ENCODE measurements around the gene MFNG. TPM values are rescaled to one million over a fixed set of nuclear protein-coding genes. Genes with fewer than 3 reads are reported as not detected.

Gene MFNG
- total RNA-seq, 1 experiment from 2014 or later: 7.1 TPM

GRCh38 chr22:37428649-37429586 lies 57.3 kb downstream of the MFNG start:
- POLR2A ChIA-PET: no interaction called here
- no TSS peak for BruUV-seq (replicated peaks)
- DNase-seq (ENCODE audit: low read depth, low spot score) (peak; percentile 27), ATAC-seq (peak; percentile 67)
- H3K36me3 ChIP-seq (ENCODE audit: control insufficient read depth, insufficient read depth, low read length): no peaks in the 10 kb centered on the region
- no peak overlapping the region for H3K27ac ChIP-seq (ENCODE audit: low read length)
- H3K9me3 ChIP-seq (ENCODE audit: control insufficient read depth, insufficient read depth, low read depth, low read length): no peaks in the 10 kb centered on the region; the same call in 1 of the 2 replicates
- no peak for TF ChIP-seq SIN3A (IDR thresholded peaks at IDR 0.05; ENCODE audit: borderline replicate concordance, insufficient read depth, low read depth, low read length)
- TF ChIP-seq, protein P1, sequence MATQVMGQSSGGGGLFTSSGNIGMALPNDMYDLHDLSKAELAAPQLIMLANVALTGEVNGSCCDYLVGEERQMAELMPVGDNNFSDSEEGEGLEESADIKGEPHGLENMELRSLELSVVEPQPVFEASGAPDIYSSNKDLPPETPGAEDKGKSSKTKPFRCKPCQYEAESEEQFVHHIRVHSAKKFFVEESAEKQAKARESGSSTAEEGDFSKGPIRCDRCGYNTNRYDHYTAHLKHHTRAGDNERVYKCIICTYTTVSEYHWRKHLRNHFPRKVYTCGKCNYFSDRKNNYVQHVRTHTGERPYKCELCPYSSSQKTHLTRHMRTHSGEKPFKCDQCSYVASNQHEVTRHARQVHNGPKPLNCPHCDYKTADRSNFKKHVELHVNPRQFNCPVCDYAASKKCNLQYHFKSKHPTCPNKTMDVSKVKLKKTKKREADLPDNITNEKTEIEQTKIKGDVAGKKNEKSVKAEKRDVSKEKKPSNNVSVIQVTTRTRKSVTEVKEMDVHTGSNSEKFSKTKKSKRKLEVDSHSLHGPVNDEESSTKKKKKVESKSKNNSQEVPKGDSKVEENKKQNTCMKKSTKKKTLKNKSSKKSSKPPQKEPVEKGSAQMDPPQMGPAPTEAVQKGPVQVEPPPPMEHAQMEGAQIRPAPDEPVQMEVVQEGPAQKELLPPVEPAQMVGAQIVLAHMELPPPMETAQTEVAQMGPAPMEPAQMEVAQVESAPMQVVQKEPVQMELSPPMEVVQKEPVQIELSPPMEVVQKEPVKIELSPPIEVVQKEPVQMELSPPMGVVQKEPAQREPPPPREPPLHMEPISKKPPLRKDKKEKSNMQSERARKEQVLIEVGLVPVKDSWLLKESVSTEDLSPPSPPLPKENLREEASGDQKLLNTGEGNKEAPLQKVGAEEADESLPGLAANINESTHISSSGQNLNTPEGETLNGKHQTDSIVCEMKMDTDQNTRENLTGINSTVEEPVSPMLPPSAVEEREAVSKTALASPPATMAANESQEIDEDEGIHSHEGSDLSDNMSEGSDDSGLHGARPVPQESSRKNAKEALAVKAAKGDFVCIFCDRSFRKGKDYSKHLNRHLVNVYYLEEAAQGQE (IDR thresholded peaks at IDR 0.05; ENCODE audit: insufficient read depth in 1 of 2, low read depth in 2 of 2, low read length in 1 of 2): no peak
- no peak for TF ChIP-seq POLR2AphosphoS5 (IDR thresholded peaks at IDR 0.05; ENCODE audit: low read depth, low read length)
- peak; percentile 88 for TF ChIP-seq CTCF (IDR thresholded peaks at IDR 0.05)
- TF ChIP-seq TCF7L2 (IDR thresholded peaks at IDR 0.05; ENCODE audit: low read depth, low read length): no peak
- no peak overlapping the region for H3K4me3 ChIP-seq (ENCODE audit: low read depth in 2 of 2, low read length in 2 of 2)
- no peaks in the 10 kb centered on the region for H3K27me3 ChIP-seq (ENCODE audit: control insufficient read depth, insufficient read depth, low read length)
- intact Hi-C loops (cut with micrococcal nuclease; ENCODE audit: unreplicated experiment): loop anchor here (5.0 kb wide), 1 partner anchor 112 kb away; no protein-coding TSS in a partner anchor
- H3K4me1 ChIP-seq (ENCODE audit: control insufficient read depth, insufficient read depth, low read length): peaks cover 8% of the 10 kb centered on the region
- CTCF ChIA-PET: interaction anchor here (0.9 to 1.9 kb wide), 3 partner anchors 12 to 112 kb away, joined by 5 to 10 read pairs (median 5); no protein-coding TSS in a partner anchor
- in situ Hi-C loops (cut with HindIII; ENCODE audit: low pct_unique_long_range_greater_than_20kb, low sequenced_read_pairs): no loop called here

DNA sequence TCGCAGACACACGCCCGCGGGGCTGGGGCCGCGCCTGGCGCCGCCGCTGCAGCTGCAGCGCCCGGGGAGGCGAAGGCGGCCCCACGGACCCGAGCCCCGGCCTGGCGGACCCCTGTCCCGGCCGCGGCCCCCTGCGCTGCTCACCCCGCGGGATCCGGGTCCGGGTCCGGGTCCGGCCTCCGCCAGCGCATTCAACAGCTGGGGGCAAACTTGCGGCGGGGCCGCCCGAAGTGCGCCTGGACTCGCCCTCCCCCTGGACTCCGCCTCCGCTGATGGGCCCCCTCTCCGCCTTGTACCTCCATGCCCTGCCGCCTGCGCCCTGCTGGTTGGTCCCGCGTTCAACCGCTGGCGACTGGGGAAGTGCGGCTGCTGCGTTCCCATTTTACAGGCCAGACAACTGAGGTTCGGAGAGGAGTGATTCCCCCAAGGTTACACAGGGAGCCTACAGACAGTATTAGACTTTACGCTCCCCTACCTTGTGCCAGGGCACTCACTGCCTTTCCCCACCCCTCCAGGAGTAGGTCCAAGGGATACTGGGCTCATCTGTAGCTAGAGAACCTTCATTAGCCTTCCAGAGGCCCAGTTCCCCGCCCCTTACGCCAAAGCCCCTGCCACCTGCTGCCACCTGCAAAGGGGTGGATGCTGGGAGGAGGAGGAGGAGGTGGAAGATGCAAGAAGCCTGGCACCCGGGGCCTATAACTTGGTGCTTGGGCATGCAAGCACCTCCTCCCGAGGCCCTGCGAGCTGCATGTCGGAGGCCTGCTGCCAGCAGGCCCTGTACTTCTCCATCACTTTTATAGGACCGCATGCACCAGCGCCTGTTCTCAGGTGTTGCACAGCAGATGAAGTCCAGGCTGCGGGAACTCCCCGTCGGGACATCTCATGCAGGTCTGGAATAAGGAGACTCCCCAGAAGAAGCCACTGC lies 58.2 kb downstream of the MFNG start:
- Histone ChIP-seq H3K4me3 (ENCODE audit: low read depth in 2 of 2, low read length in 2 of 2) (peak overlapping the region; percentile 54), H3K4me1 (ENCODE audit: control insufficient read depth, insufficient read depth, low read length) (peaks cover 8% of the 10 kb centered on the region), H3K9me3 (ENCODE audit: control insufficient read depth, insufficient read depth, low read depth, low read length) (no peaks in the 10 kb centered on the region; the same call in 1 of the 2 replicates), H3K27ac (ENCODE audit: low read length) (no peak overlapping the region), H3K27me3 (ENCODE audit: control insufficient read depth, insufficient read depth, low read length) (no peaks in the 10 kb centered on the region), H3K36me3 (ENCODE audit: control insufficient read depth, insufficient read depth, low read length) (no peaks in the 10 kb centered on the region)
- CTCF ChIA-PET: interaction anchor here (0.9 to 1.9 kb wide), 2 partner anchors 13 to 111 kb away, joined by 5 to 10 read pairs; no protein-coding TSS in a partner anchor
- POLR2A ChIA-PET: no interaction called here
- ATAC-seq (no peak), DNase-seq (ENCODE audit: low read depth, low spot score) (no peak)
- TF ChIP-seq POLR2AphosphoS5 (IDR thresholded peaks at IDR 0.05; ENCODE audit: low read depth, low read length) (no peak), TCF7L2 (IDR thresholded peaks at IDR 0.05; ENCODE audit: low read depth, low read length) (no peak), CTCF (IDR thresholded peaks at IDR 0.05) (no peak), SIN3A (IDR thresholded peaks at IDR 0.05; ENCODE audit: borderline replicate concordance, insufficient read depth, low read depth, low read length) (no peak)
- TF ChIP-seq, protein P1 (IDR thresholded peaks at IDR 0.05; ENCODE audit: insufficient read depth in 1 of 2, low read depth in 2 of 2, low read length in 1 of 2): no peak
- intact Hi-C loops (cut with micrococcal nuclease; ENCODE audit: unreplicated experiment): loop anchor here (5.0 kb wide), 1 partner anchor 111 kb away; no protein-coding TSS in a partner anchor
- in situ Hi-C loops (cut with HindIII; ENCODE audit: low pct_unique_long_range_greater_than_20kb, low sequenced_read_pairs): no loop called here
- no TSS peak for BruUV-seq (replicated peaks)

Data from Panc1 (cell line).